Erythroblast (primary cell): ENCODE data around the gene DOK5.

Source experiments
- GATA1 ChIP-seq: IDR thresholded peaks from 2 replicates; pipeline ENCODE4 v1.6.1; 2011; ENCODE audit warnings: low read depth, mild to moderate bottlenecking, control low read depth, low read length, moderate library complexity
- POLR2A ChIP-seq: IDR thresholded peaks from 2 replicates; pipeline ENCODE4 v1.6.1; 2011; ENCODE audit warnings: mild to moderate bottlenecking, low read length

DNA sequence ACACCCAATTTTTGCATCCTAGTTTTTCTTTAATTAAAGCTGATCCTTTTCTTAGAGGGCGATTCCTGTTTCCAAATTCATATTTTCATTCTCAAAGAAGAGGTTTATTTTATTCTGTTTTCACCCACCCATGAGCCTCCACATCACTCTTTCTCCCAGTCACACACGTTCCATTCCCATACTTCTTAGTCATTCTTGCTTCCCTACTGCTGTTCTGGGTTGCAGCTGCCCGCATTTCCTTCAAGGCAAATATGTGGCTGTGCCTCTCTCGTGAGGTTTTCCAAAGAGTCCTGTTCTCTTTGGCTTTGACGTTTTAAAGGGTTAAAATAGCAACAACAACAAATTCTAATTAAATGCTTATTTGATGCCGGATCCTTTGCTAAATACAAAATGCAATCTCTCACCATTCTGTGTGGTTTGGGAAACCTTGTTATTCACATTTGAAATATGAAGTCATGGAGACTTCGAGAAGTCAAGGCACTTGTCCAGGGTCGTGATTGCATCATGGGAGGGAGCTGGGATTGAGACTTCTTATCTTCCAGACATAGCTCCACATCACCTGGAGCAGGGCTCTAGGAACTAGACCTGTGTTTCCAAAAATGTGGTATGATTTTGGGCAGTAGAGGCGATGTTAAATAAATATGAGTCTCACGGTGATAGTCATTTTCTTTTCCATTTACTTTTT is 126.6 kb downstream of the DOK5 start:
- TF ChIP-seq POLR2A (no peak), GATA1 (no peak)
